Fibroblast of lung (primary cell): ENCODE data around the gene SCD.

Source experiments
- EZH2 ChIP-seq: IDR thresholded peaks from 2 replicates; pipeline ENCODE4 v1.5.1; 2012; ENCODE audit warnings: low read length, control low read depth, mild to moderate bottlenecking; ENCODE audit errors: missing control alignments
- TF ChIP-seq, protein P1 (sequence below), 2 donors: IDR thresholded peaks in 1 of 2; conservative IDR thresholded peaks in 1 of 2; 1 replicate in 1 of 2; 2 replicates in 1 of 2; pipeline ENCODE4 v1.5.1; 2011 to 2012; ENCODE audit warnings: low read length in 2 of 2, control low read depth in 1 of 2, inconsistent platforms in 1 of 2, low read depth in 1 of 2, mild to moderate bottlenecking in 1 of 2

DNA sequence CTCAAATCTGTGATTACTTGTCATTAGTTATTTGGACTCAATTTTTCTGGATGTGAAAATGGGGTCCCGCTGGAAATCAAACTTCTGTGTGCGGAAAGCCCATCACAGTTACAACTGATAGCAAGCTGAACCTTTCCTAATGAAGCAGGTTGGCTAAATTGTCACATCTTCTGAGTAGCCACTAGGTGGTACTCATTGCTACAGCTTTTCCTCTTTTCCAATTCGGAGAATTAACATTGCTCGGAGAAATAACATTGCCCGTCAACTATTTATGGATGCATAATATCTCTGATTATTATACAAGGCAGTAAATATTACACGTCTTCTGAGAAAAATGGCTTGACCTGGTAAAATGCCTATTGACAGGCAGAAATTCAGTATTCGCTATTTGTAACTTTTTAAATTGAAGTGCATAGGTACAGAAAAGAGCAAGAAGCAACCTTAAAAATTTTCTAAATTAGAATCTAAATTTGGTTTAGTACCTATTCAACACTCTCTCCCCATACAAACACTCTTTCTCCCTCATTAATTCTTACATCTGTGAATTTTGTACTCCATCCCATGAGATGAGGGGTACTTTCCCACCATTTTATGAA lies 43.2 kb upstream of the SCD start:
- TF ChIP-seq, protein P1, sequence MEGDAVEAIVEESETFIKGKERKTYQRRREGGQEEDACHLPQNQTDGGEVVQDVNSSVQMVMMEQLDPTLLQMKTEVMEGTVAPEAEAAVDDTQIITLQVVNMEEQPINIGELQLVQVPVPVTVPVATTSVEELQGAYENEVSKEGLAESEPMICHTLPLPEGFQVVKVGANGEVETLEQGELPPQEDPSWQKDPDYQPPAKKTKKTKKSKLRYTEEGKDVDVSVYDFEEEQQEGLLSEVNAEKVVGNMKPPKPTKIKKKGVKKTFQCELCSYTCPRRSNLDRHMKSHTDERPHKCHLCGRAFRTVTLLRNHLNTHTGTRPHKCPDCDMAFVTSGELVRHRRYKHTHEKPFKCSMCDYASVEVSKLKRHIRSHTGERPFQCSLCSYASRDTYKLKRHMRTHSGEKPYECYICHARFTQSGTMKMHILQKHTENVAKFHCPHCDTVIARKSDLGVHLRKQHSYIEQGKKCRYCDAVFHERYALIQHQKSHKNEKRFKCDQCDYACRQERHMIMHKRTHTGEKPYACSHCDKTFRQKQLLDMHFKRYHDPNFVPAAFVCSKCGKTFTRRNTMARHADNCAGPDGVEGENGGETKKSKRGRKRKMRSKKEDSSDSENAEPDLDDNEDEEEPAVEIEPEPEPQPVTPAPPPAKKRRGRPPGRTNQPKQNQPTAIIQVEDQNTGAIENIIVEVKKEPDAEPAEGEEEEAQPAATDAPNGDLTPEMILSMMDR (conservative IDR thresholded peaks at IDR 0.05 in 1 of 2, IDR thresholded peaks at IDR 0.05 in 1 of 2; ENCODE audit: low read depth in 1 of 2, low read length in 2 of 2) = peak; percentile 69 to 81
- peak; percentile 39 for TF ChIP-seq EZH2
